ENCODE measurements around the gene TMEM269.

DNA sequence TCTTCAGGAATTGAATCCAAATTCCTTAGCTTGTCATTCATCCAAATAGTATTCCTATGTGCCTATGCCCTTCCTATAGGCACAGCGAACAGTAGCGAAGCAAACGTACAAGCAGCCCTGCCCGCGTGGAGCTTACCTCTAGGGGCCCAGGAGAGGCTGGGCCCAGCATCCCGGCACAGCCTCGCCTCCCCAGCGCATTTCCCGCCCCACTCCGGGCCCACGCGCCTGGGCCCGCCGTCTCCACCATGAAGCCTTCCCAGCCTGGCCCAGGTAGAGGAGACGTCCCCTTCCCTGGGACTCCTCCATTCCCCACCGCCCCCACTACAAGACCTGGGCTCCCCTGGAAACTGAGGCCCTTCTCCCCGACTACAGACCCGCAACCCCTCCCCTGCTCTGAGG, 245 bp upstream of the TMEM269 start:
- no peak for TF ChIP-seq EP300 (IDR thresholded peaks at IDR 0.05)
- TF ChIP-seq, protein P1, sequence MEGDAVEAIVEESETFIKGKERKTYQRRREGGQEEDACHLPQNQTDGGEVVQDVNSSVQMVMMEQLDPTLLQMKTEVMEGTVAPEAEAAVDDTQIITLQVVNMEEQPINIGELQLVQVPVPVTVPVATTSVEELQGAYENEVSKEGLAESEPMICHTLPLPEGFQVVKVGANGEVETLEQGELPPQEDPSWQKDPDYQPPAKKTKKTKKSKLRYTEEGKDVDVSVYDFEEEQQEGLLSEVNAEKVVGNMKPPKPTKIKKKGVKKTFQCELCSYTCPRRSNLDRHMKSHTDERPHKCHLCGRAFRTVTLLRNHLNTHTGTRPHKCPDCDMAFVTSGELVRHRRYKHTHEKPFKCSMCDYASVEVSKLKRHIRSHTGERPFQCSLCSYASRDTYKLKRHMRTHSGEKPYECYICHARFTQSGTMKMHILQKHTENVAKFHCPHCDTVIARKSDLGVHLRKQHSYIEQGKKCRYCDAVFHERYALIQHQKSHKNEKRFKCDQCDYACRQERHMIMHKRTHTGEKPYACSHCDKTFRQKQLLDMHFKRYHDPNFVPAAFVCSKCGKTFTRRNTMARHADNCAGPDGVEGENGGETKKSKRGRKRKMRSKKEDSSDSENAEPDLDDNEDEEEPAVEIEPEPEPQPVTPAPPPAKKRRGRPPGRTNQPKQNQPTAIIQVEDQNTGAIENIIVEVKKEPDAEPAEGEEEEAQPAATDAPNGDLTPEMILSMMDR (IDR thresholded peaks at IDR 0.05), result no peak
- TF ChIP-seq POLR2AphosphoS5 (IDR thresholded peaks at IDR 0.05), result no peak
- TF ChIP-seq POLR2A (IDR thresholded peaks at IDR 0.05), result no peak
